Measurements from ENCODE around the gene GPD2.

The GPD2 gene

DNA sequence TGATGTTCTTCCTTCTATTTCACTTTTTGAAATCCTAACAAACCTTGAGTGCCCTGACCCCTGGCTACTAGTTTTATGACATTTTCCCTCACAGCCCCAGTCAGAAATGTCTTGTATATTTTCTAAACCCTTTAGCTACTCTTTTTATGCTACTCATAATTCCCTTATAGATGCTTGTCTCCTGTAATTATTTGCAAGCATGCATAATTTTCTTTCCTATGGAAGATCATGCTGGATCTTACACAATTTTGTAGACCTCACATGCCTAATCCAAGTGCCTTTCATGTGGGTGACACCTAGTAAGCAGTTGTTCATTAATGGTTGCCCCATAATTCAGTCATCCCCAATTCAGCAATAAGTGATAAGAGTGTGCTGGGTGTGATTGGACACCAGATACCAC lies 6.9 kb downstream of the GPD2 start:
- H3K4me1 ChIP-seq (ENCODE audit: low read length): no peaks in the 10 kb centered on the region
- H3K4me2 ChIP-seq (ENCODE audit: low read depth, low read length): no peak overlapping the region
- TF ChIP-seq EZH2phosphoT487 (IDR thresholded peaks at IDR 0.05; ENCODE audit: low read length) (no peak), EZH2 (optimal IDR thresholded peaks at IDR 0.05; ENCODE audit: low read depth, low read length) (no peak)
- TF ChIP-seq, protein P1, sequence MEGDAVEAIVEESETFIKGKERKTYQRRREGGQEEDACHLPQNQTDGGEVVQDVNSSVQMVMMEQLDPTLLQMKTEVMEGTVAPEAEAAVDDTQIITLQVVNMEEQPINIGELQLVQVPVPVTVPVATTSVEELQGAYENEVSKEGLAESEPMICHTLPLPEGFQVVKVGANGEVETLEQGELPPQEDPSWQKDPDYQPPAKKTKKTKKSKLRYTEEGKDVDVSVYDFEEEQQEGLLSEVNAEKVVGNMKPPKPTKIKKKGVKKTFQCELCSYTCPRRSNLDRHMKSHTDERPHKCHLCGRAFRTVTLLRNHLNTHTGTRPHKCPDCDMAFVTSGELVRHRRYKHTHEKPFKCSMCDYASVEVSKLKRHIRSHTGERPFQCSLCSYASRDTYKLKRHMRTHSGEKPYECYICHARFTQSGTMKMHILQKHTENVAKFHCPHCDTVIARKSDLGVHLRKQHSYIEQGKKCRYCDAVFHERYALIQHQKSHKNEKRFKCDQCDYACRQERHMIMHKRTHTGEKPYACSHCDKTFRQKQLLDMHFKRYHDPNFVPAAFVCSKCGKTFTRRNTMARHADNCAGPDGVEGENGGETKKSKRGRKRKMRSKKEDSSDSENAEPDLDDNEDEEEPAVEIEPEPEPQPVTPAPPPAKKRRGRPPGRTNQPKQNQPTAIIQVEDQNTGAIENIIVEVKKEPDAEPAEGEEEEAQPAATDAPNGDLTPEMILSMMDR (IDR thresholded peaks at IDR 0.05; ENCODE audit: low read length): no peak
- no peaks in the 10 kb centered on the region for H3K36me3 ChIP-seq (replicated peaks; ENCODE audit: insufficient read depth, low read length)
- H3K9me3 ChIP-seq (replicated peaks; ENCODE audit: insufficient read depth, low read length): no peaks in the 10 kb centered on the region
- H3K4me3 ChIP-seq (ENCODE audit: low read length): no peak overlapping the region
- no peak for DNase-seq
- H3K9ac ChIP-seq (ENCODE audit: low read length): no peak overlapping the region
- H3K27ac ChIP-seq (ENCODE audit: low read length): no peak overlapping the region
- no peaks in the 10 kb centered on the region for H4K20me1 ChIP-seq (ENCODE audit: insufficient read depth, low read length)
- no peaks in the 10 kb centered on the region for H3K27me3 ChIP-seq (replicated peaks; ENCODE audit: insufficient read depth, low read length)
- no peaks in the 10 kb centered on the region for H3F3A ChIP-seq (ENCODE audit: insufficient read depth, low read length)
- no peaks in the 10 kb centered on the region for H3K79me2 ChIP-seq (ENCODE audit: low read length)
- H2AFZ ChIP-seq (ENCODE audit: low read length): no peak overlapping the region
- no peaks in the 10 kb centered on the region for H3K9me2 ChIP-seq (replicated peaks; ENCODE audit: insufficient read depth, low read length)

DNA sequence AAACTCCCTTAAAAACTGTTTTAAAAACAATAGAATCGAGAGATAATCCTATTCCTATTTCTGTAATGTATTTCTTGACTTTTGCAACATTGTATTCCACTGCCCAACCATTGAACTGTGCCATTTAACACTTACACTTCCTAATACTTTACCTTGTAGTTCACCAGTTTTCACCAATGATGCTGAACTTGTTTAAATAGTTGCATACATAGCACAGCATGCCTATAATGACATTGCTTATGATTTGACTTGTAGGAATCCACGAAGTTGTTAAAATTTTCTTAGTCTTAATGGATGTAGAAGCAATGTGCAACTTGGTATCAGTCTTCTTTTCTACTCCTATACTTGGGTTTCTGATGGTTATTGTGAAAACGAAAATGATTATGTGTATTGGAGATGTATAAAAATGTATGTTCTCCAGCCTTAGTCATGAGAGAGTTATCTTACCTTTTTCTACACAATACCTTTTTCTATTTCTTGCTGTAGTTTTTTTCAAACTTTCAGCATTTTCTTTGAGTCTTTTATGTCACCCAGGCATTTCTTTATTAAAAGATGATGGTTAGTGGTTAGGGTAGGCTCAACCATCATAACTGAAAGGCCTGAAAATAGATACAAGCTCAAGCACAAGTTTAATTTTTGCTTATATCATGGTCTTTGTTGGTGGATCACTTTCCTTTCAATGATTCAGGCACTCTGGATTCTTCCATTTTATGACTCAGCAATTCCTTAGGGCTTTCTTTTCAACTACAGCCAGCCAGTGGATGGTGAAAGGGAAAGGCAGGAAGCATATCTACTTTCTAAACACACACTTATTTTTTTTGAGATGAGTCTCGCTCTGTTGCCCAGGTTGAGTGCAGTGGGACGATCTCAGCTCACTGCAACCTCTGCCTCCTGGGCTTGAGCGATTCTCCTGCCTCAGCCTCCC lies 9.4 kb downstream of the GPD2 start:
- Histone ChIP-seq H3K9me3 (replicated peaks; ENCODE audit: insufficient read depth, low read length) (no peaks in the 10 kb centered on the region), H3K79me2 (ENCODE audit: low read length) (no peaks in the 10 kb centered on the region), H4K20me1 (ENCODE audit: insufficient read depth, low read length) (no peaks in the 10 kb centered on the region), H3K9me2 (replicated peaks; ENCODE audit: insufficient read depth, low read length) (no peaks in the 10 kb centered on the region), H3K27me3 (replicated peaks; ENCODE audit: insufficient read depth, low read length) (no peaks in the 10 kb centered on the region), H3K36me3 (replicated peaks; ENCODE audit: insufficient read depth, low read length) (no peaks in the 10 kb centered on the region), H2AFZ (ENCODE audit: low read length) (no peak overlapping the region), H3K4me3 (ENCODE audit: low read length) (no peak overlapping the region), H3K27ac (ENCODE audit: low read length) (no peak overlapping the region), H3F3A (ENCODE audit: insufficient read depth, low read length) (no peaks in the 10 kb centered on the region), H3K9ac (ENCODE audit: low read length) (no peak overlapping the region), H3K4me2 (ENCODE audit: low read depth, low read length) (no peak overlapping the region), H3K4me1 (ENCODE audit: low read length) (no peaks in the 10 kb centered on the region)
- TF ChIP-seq EZH2phosphoT487 (IDR thresholded peaks at IDR 0.05; ENCODE audit: low read length) (no peak), EZH2 (optimal IDR thresholded peaks at IDR 0.05; ENCODE audit: low read depth, low read length) (no peak)
- TF ChIP-seq, protein P1 (IDR thresholded peaks at IDR 0.05; ENCODE audit: low read length): no peak
- DNase-seq: no peak

DNA sequence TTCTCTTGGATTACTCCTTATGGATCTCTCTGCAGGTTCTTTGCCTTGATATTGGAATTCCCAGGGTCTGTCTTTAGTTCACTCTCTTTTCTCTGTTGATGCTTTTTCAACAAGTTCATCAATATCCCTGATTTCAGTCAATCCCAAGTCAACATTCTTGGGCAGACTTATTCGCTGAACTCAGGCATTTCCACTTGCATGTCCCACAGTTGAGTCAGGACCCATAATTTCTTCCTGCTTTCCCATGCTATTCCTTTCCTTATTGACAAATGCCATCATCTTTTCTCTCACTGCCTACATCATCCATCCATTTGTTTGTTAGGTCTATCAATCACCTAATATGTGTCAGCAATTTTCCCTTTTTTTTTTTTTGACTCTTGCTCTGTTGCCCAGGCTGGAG lies 11.6 kb downstream of the GPD2 start:
- no peaks in the 10 kb centered on the region for H3K27me3 ChIP-seq (replicated peaks; ENCODE audit: insufficient read depth, low read length)
- no peaks in the 10 kb centered on the region for H3K36me3 ChIP-seq (replicated peaks; ENCODE audit: insufficient read depth, low read length)
- no peaks in the 10 kb centered on the region for H3F3A ChIP-seq (ENCODE audit: insufficient read depth, low read length)
- H3K27ac ChIP-seq (ENCODE audit: low read length): no peak overlapping the region
- no peaks in the 10 kb centered on the region for H3K4me1 ChIP-seq (ENCODE audit: low read length)
- H3K9me3 ChIP-seq (replicated peaks; ENCODE audit: insufficient read depth, low read length): no peaks in the 10 kb centered on the region
- no peak overlapping the region for H2AFZ ChIP-seq (ENCODE audit: low read length)
- TF ChIP-seq EZH2phosphoT487 (IDR thresholded peaks at IDR 0.05; ENCODE audit: low read length) (no peak), EZH2 (optimal IDR thresholded peaks at IDR 0.05; ENCODE audit: low read depth, low read length) (no peak)
- TF ChIP-seq, protein P1 (IDR thresholded peaks at IDR 0.05; ENCODE audit: low read length): no peak
- no peak for DNase-seq
- no peak overlapping the region for H3K9ac ChIP-seq (ENCODE audit: low read length)
- no peaks in the 10 kb centered on the region for H3K9me2 ChIP-seq (replicated peaks; ENCODE audit: insufficient read depth, low read length)
- H3K79me2 ChIP-seq (ENCODE audit: low read length): no peaks in the 10 kb centered on the region
- H4K20me1 ChIP-seq (ENCODE audit: insufficient read depth, low read length): no peaks in the 10 kb centered on the region
- no peak overlapping the region for H3K4me2 ChIP-seq (ENCODE audit: low read depth, low read length)
- H3K4me3 ChIP-seq (ENCODE audit: low read length): no peak overlapping the region

Measured in MM.1S (cell line).